NCI-H2196 treated with DMSO at 0.1 percent for 48 hours (cell line): Measurements from ENCODE around the gene CES3.
"Not testable (repeated sequence)": the region's sequence is repeated elsewhere in the genome, so short reads cannot be mapped to it uniquely, and the experiment has no call there.

Experiments used
- DNase-seq: peaks from one replicate; lab custom pipeline; 2025; ENCODE audit not compliant: unreplicated experiment; lab: John Stamatoyannopoulos, UW

The CES3 gene

GRCh38 chr16:66964049-66964448 is 3.0 kb downstream of the CES3 start:
- DNase-seq = no peak

DNA sequence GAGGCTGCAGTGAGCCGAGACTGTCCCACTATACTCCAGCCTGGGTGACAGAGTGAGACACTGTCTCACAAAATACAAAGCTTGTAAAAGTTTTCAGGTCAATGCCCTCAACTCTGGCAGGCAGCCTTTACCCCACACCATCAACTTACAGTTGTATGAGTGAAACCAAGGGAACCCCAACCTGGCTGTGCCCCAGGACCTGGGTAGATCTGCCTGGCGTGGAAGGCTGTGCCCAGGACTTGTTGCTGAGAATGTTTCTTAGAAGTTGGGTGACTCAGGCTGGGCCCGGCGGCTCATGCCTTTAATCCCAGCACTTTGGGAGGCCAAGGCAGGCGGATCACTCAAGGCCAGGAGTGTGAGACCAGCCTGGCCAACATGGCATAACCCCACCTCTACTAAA is 7.8 kb downstream of the CES3 start:
- DNase-seq = no peak

GRCh38 chr16:66970775-66971720 is 10.0 kb downstream of the CES3 start:
- no peak for DNase-seq

GRCh38 chr16:66972983-66973382 is 11.9 kb downstream of the CES3 start:
- DNase-seq = no peak

DNA sequence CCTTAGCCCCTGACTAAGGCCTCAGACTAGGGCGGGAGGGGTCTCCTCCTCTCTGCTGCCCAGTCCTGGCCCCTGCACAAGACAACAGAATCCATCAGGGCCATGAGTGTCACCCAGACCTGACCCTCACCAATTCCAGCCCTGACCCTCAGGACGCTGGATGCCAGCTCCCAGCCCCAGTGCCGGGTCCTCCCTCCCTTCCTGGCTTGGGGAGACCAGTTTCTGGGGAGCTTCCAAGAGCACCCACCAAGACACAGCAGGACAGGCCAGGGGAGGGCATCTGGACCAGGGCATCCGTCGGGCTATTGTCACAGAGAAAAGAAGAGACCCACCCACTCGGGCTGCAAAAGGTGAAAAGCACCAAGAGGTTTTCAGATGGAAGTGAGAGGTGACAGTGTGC is 12.7 kb downstream of the CES3 start:
- DNase-seq = no peak

GRCh38 chr16:66974156-66974931 is 13.3 kb downstream of the CES3 start:
- not testable (repeated sequence) for DNase-seq

- DNase-seq = not testable (repeated sequence)
These were observed 13.8 kb downstream of the CES3 start for GRCh38 chr16:66974932-66975246.

DNA sequence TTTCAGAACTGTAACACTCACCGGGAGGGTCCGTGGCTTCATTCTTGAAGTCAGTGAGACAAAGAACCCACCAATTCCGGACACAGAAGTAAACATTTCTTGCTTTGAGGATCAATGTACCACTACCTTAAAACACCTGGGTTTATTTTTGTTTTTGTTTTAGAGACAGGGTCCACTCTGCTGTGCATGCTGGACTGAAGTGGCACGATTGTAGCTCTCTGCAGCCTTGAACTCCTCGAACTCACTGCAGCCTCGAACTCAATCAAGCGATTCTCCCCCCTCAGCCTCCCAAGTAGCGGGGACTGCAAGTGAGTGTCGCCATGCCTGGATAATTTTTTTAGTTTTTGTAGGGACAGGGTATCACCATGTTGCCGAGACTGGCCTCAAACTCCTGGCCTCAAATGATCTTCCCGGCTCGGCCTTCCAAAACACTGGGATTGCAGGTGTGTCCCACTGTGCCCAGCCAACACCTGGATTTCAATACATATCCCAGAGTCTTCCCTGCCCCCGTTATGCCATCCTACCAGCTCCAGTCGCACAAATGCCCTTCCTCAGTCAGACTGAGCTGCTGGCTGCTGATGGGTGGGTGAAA is 14.3 kb downstream of the CES3 start:
- no peak for DNase-seq

GRCh38 chr16:66976746-66977145 is 15.7 kb downstream of the CES3 start:
- DNase-seq = no peak

- DNase-seq = peak; percentile 56
These were observed 16.5 kb downstream of the CES3 start for GRCh38 chr16:66977341-66978113.

- no peak for DNase-seq
These were observed 18.1 kb downstream of the CES3 start for GRCh38 chr16:66979011-66979717.

GRCh38 chr16:66983033-66983432 is 22.0 kb downstream of the CES3 start:
- no peak for DNase-seq

- no peak for DNase-seq
These were observed 23.8 kb downstream of the CES3 start for GRCh38 chr16:66984892-66985311.

- no peak for DNase-seq
These were observed 25.5 kb downstream of the CES3 start for GRCh38 chr16:66986559-66986958.

- DNase-seq = no peak
These were observed 27.2 kb downstream of the CES3 start, which contains the start of gene CES4A for GRCh38 chr16:66988197-66988788. Gene CES4A, plus strand, starts transcription at chr16:66988589. Its CDS starts 184 bp downstream, at chr16:66988773.

DNA sequence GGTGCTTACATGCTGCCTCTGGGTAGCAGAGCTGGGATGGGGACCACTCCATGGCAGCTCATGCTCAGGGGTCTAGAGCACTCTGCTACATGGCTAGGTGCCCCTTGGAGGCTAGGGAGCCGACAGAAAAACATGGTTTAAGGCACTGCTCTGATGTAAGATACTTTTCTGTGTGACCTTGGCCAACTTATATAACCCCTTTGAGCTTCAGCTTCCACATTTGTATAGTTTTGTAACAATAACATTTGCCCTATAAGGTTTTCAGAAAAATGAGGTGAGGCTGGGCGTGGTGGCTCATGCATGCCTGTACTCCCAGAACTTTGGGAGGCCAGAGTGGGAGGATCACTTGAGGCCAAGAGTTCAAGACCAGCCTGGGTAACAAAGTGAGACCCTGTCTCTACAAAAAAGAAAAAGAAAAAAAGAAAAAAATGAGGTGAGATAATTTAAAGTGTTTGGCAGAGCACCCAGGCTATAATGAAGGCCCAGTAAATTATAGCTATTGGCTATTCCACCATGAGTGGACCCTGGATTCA is 30.5 kb downstream of the CES3 start:
- no peak for DNase-seq

GRCh38 chr16:66993558-66993957 is 32.5 kb downstream of the CES3 start:
- DNase-seq = not testable (repeated sequence)

DNA sequence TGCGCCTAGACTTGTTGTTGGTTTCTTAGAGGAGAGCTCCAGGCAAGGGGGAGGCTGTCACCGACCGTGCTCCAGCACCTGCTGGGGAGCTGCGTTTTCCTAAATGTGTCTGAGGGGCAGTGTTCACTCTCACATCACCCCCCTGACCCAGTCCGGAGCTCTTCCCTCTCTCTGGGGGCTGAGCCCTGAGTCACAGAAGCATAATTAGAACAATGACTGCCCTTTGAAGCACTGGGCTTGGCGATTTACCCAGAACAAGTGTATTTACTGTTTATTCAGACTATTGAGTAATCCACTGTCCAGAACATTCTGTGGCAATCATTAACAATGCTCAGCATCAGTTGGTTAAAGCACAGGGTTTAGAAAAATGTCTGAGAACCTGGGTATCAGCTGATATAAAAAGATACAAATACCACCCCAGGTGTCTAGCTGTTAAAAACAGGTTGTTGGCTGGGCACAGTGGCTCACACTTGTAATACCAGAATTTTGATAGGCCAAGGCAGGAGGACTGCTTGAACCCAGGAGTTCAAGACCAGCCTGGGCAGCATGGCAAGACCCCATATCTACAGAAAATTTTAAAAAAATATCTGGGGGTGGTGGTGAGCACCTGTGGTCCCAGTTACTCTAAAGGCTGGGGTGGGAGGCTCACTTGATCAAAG is 35.4 kb downstream of the CES3 start:
- DNase-seq = no peak

- no peak for DNase-seq
These were observed 35.9 kb downstream of the CES3 start for GRCh38 chr16:66996983-66997358.
